NCI-H2171 (cell line): ENCODE data around the gene AGPAT2.

Source experiments
- DNase-seq: peaks from one replicate; lab custom pipeline; 2025; lab: John Stamatoyannopoulos, UW

The AGPAT2 gene

DNA sequence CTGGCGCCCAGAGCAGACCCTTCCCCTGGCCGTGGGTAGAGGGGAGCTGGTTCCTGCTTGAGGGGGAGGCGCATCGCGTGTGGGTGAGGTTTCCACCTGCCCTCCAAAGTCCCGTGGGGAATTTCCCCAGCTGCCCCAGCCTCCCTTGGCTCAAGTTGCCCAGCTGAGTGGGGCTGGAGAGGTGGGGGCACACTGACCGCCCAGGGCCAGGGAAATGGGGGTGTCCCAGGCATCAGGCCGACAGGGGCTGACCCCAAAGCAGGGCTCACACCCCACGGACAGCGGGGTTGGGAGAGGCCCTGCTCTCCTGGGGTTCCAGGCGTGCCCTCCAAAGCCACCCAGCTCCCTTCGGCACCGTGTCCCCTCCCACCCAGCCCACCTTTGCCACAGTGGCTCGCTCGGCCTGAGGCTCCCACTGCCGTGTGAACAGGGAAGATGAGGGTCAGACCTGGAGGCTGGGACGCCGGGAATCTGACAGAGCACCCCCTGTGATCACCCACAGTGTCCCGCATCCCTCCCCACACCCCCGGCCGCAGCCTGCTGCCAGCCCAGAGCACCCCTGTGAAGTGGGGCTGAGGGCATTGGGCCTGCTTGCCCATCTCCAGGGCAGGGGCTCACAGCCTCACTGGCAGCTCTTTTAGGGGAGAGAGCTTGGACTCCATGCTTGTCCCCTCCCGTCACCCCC, 25.5 kb downstream of the AGPAT2 start:
- DNase-seq = no peak

DNA sequence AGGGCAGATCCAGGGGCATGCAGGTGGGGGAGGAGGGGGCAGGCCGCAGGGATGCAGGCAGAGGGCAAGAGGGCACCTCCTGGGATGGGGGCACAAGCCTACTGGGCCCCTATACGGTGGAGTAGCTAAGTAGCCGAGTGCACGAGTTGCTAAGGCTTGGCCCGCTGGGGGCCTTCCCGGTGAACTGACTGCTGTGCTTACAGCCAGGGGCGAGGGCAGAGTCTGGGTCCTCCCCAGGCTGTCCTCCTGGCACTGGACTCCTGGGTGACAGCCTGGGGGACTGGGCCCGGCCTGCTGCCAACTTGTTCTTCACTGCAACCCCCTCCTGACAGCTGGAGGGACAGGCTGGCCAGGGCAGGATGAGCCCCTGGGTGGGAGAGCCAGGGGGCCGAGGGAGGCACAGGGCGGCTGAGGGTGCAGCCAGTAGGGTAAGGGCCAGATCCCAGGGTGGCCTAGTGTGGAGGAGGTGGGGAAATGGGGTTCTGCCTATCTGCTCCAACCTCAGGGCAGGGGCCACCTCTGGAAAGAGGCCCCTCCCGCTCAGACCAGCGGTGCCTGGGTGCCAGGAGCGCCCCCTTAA, 26.2 kb downstream of the AGPAT2 start:
- no peak for DNase-seq

DNA sequence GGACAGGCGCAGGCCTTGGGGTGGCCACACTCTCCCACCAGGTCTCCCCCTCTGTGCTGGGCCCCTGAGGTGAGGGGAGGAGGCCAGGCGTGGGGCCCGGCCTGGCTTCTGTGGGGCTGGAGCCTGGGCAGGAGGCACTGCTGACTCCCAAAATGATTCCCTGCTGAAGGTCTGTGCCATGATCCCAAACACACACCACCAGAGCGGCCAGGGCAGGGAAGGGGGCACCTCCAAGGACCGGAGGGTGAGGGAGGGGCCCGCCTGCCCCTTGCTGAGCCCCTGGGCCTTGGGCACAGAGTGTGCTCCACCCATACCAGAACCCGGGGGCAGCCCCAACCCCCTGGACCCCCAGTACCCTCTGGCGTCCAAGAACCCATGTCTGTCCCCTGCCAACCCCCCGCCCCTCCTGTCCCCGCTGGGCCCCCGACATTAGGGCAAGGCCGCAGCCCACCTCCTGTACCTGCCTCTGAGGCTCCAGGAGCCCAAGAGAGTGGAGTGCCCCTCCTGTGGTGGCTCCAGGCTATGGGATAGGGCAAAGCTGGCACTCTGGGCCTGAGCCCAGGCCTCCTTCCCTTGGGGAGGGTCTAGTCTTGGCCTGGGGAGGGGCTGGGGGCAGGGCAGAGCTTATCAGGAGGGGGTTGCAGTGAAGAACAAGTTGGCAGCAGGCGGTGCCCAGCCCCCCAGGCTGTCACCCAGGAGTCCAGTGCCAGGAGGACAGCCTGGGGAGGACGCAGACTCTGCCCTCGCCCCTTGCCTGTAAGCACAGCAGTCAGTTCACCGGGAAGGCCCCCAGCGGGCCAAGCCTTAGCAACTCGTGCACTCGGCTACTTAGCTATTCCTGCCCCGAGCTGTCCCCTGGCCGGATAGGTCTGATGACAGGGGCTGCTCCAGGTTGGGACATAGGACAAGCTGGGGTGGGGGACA, 27.1 kb downstream of the AGPAT2 start:
- no peak for DNase-seq

DNA sequence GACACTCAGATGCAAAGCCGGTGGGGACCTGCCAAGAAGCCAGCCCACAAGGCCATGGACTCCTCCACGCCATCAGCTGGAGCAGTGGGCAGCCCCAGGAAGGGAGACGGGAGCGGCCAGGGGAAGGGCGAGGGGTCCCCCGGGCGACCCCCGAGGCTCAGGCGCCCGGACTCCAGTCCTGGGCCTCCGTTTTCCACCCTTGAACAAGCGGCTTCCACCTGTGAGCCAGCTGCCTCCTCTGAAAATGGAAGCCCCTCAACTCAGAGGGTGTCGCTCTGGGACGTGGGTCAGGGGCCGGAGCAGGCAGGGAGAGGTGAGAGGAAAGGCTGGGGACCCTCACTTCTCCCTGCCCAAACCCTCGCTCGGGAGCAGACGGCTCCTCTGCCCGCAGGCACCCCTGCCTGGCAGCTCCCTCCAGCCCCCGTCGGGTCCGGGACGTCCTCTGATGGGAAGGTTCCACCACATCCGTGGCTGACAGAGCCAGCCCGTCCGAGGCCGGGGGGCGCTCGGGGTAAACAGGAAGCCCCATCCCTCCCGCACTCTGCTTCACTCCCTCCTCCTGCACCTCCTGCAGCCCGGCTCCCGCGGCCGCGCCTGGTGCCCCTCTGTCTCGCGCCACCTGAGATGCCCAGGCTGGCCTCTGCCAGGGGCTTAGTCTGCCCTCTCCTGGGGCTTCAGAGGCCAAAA, 28.3 kb downstream of the AGPAT2 start:
- no peak for DNase-seq

DNA sequence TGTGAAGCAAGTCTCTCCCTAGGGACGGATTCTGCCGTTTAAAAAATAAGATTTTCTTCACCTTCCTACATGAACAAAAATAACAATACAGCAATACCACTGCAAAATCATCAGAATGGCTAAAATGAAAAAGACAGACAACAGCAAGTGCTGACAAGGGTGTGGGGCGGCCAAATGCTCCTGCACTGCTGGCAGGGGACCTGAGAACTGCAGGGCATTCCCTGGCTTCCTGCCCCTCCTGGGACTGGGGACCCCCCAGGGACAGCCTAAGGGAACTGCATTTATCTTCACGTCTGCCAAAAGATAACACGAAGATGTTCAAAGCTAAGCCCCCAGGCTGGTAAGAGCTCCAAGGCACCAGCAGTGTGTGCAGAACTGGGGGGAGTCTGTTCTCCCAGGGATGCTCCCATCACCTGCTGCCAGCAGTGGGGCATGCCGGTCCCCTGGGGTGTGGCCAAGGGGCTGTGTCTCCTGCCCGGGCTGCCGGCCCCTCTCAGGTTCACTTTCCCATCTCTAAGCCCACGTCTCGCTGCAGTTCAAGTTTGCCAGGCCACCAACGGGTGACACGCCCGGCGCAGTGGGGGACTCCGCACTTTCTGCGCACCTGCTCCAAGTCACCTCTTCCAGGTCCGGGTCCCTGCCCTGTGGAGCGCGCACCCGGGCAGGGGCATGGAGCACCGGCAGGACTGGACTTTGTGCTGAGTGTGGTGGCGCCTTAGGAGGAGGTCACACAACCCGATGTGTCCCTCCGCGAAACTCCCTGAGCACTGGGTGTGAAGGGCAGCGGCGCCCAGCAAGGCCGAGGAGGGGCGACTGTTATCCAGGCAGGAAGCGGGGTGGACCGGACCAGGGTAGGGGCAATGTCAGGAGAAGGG, 29.0 kb downstream of the AGPAT2 start:
- DNase-seq = no peak

DNA sequence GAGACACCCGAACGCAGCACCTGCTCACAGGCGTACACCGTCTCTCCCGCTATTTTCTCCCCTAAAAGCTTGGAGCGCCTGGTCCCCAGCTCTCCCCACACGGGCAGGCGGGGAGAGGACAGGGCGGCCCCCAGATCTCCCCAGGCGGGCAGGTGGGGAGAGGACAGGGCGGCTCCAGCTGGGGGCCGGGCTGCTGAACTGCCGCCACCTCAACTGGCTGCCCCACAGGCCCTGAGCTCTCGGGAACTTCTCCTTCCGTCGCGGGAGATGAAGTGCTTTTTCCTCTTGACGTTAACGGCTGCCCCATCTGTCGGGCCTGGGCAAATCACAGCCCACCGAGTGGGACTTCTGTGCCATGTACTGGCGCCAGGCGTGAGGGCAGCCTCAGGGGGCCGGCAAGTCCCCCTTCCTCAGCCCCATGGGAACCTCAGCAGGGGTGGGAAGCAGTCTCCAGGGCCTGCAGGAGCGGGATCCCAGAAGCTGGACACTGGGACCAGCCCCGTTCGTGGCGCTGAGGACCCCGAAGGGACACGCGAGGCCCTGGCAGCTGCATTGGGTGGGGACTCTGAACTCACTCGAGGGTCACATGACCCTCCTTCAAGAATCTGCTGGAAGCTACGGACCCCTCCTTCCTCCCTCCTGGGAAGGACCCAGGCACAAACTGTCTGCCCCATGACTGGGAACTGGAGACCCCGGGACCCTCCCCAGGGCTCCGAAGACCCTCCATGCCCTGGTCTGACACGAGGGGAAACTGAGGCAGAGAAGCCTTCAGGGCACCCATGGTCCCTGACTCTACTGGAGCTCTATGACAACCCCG, 30.3 kb downstream of the AGPAT2 start:
- DNase-seq = peak; percentile 7

DNA sequence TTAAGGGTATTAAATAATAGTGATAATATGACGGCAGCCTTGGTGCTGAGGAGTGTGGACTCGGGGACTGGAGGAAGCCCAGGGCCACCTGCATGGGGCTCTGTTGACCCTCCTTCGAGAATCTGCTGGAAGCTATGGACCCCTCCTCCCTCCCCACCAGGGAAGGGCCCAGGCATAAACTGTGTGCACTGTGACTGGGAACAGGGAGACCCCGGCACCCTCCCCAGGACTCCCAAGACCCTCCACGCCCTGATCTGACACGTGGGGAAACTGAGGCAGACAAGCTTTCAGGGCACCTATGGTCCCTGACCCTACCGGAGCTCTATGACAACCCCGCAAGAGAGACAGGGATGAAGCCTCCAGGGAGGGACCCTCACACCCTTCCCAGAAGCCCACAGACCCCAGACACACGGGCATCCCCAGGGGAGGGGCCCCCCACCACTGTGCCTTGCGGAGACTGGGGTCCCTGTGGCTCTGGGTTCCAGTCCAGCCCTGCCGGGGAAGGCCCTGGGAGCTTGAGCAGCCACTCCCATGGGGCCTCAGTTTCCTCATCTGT, 31.0 kb downstream of the AGPAT2 start:
- no peak for DNase-seq

DNA sequence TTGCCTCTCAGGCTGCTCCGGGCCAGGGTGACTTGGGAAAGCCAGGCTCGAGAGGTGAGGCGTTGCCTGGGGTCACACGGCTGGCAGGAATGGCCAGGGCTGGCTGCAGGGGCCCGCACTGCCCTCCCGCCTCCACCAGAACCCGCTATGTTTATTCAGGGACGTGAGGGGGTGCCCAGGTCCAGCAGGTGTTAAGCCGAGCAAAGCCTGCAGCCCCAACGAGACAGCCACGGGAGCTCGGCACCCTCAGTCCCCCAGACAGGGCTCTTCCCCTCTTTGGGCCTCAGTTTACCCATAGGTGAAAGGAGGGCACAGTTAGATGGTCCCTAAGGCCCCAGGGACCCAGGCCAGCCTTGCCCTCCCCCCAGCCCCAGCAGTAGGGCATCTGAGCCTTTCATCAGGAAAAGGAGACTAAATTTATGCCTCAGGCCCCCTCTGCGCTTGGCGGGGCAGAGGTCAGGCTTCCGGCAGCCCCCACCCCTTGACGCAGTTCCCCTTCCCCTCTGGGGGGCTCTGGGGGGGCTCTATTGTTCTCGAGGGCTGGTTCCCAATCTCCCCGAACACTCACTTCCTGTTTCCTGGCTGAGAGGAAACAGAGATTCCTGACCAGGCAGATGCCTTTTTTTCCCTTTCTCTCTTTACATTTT, 31.6 kb downstream of the AGPAT2 start:
- DNase-seq = no peak

DNA sequence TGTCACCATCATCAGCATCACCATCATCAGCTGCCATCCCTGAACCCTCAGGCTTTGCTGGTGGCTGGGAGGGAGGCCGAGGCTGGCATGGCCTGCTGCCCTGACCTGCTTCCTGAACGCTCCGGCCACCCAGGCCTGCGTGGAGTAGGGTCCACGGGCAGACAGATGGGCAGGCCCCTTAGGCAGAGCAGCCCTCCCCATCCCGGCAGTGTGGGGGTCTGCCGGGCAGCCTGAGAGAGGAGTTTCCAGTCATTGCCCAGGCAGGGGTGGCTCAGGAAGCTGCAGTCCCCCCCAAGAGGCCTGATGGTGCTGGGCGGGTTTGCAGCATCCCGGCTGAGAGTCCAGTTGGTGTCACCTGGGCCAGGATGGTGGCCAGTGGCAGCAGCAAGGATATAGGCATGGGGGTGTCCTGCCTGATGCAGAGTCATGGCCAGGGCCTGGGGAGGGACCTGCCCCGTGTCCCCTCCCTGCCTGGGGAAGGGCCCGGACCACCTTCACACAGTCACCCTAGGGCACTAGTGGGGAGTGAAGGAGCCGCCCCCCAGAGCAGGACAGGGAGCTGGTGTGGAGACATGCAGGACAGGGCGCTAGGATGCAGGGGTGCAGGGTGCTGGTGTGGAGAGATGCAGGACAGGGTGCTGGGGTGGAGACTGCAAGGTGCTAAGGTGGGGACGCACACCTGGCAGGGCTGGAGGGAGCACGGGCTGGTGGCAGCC, 32.3 kb downstream of the AGPAT2 start:
- no peak for DNase-seq

DNA sequence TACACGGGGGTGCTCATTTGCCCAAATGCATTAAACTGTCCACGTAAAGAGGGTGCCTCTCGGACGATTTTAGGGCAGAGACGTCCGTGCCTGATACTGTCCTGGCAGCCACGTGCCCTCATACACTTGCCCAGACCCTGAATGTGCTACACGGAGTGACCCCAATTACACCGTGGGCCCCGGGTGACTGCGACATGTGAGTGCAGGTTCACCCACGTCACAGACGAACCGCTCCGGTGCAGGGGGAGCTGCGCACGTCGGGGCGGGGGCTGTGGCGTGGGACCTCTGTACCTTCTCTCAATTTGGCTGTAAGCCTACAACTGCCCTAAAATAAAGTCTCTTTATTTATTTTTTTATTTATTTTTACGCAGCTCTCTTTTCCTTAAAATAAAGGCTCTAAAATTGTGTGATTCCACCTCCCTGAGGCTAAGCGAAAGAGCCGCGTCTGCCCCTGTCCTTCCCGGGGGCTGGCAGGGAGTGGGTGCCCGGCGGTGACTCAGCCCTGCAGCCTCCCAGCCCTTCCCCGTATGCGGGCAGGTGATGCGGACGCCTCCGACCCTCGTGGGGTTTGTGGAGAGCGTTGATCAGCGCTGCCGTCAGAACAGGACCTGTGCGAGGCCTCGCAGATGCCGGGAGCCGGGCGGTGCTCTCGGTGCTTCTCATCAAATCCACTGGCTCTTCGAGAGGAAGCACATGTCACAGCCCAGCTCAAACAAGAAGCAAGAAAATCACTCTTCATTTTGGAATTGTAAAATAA, 33.8 kb downstream of the AGPAT2 start:
- no peak for DNase-seq

DNA sequence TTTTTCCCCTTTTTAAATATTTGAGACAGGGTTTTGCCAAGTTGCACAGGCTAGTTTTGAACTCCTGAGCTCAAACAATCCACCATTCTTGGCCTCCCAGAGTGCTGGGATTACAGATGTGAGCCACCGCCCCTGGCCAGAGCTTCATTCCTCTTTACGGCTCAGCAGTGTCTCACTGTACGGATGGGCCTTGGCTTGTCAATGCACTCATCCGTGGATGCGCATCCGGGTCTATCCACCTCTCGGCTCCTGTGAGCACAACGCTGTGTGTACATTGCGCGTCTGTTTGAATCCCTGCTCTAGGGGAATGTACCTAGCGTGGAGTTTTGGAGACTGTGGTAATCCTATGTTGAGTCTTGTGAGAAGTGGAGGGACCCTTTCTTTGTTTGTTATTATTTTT, 35.4 kb downstream of the AGPAT2 start:
- DNase-seq = no peak

DNA sequence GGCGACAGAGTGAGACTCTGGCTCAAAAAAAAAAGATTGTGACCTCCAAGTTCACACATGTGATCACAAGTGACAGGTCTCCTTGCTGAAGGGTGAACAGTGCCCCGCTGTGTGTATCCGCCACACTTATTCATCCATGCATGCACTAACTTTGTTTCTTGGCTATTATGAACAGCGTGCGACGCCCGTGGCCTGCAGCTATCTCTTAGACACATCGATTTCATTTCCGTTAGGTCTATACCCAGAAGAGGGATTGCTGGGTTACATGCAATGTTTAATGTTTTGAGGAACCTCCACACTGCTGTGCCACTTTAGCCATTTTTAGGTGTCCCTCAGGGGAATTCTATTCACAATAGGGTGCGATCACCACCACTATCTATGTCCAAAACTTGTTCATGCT, 36.6 kb downstream of the AGPAT2 start:
- no peak for DNase-seq

DNA sequence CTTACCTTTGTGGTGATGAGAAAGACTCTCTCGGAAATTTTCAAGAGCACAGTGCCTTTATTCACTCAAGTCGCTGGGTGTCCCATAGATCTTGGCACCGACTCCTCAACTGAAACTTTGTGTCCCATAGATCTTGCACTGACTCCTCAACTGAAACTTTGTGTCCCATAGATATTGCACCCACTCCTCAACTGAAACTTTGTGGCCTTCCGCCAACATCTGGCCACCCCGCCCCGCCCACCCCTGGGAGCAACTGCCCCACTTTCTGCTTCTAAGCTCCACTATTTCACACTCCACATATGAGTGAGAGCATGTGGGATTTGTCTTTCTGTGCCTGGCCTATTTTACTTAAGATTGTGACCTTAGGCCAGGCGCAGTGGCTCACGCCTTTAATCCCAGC, 37.2 kb downstream of the AGPAT2 start:
- no peak for DNase-seq

DNA sequence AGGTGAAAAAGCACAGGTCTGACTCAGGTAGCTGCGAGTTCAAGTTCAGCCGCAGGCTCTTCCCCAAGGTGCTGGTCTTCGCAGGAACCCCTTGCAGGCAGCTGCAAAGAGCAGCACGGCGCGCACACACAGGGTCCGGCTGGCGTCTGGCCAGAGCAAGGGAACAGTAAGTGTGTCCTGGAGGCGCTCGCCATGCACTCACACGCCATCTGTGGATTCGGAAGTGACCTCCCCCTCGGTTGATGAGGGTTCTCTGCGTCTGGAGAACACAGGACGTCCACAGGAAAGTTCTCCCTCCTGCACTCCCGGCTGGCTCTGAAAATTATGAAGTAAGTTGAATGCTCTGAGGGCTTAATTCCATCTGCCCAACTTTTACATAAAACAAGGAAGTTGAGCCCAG, 38.5 kb downstream of the AGPAT2 start:
- no peak for DNase-seq

DNA sequence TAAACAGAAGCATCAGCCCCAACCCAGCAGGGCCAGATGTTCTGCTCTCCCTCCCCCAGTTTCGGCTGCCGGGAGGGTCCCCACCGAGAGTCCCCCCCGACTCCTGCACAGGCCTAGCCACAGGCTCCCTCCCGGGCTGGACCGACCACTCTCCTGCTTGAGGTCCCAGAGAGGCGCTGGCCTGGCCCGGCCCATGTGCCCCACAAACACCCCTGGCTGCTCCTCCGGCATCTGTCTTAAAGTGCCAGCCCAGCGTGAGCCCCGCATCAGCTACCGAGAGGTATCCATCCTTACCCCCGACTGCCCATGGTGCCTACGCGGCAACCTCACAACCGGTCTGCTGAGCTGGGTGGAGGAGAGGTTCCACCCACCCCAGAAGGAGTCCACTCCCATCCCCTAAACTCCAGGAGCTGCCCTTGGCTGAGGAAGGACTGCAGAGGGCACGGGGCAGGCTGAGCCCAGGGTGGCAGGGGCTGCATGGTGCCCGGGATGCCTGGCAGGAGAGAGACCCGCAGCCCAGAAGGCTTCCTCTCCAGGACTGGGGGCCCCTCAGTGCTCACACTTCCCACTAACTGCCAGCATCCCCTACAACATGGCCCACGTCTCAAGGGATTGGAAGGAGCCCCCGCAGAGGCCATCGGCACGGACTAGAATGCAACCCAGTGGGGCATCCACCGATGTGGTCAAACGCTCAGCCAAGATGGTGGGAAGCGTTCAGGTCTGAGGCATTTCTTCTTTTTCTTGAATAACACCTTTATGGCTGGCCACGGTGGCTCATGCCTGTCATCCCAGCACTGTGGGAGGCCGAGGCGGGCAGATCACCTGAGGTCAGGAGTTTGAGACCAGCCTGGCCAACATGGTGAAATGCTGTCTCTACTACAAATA, 40.2 kb downstream of the AGPAT2 start:
- no peak for DNase-seq

DNA sequence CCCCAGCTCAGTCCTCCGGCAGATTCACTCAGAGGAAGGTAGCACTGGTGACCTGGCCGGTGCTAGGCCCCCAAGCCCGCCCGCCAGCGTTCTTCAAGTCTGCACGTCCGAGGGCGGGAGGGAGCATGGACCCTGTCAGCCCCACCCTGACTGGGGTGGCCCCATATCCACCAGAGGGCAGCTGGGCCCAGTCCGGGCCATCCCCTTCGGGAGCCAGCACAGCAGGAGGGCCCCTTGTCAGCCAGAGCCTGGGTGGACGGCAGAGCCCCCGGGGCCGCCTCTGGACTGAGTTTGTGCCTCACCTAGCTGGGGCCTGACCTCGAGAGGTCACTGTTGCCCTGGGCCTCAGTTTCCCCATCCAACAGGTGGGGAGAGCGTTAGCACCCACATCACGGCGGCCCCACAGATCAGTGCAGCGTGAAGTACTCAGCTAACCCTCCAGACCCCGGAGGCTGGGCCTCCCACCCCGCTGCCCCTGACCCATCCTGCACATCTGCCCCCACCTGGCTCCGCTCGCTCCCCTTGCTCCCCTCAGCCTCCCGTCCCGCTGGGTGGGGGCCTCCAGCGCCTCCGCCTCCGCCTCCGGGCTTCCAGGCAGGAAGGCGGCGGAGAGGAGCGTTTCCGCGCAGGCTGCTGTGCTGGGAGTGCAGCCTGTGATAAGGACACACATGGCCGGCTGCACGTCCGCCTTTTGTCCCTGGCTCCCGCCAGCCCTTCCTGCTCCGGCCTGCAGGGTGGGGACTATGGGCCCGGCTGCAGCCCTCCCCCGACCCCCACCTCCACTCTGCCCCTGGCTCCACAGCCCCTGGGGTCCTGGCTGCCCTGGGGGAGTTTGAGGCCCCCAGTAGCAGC, 41.1 kb downstream of the AGPAT2 start:
- DNase-seq = no peak
